Measurements from ENCODE around the gene WSCD1. TPM values are rescaled to one million over a fixed set of nuclear protein-coding genes. Genes with fewer than 3 reads are reported as not detected.

WSCD1 gene
- total and polyA plus RNA-seq, 2 donors (not counting 1 experiment from before 2014, with no cell fraction given) = not detected

- ChIA-PET CTCF (no interaction called here), POLR2A (no interaction called here)
- Mint-ChIP-seq H3K27ac (no peak overlapping the region), H3K9me3 (ENCODE audit: insufficient read depth) (no peaks in the 10 kb centered on the region), H3K4me1 (no peaks in the 10 kb centered on the region), H3K4me3 (no peak overlapping the region), H3K27me3 (peaks cover 29% of the 10 kb centered on the region)
- WGBS (ENCODE audit: insufficient coverage) = 83% methylated on average over 7 of the region's 8 CpGs
- no peak overlapping the region for H3K27ac ChIP-seq (ENCODE audit: low read length in 2 of 2)
- no peak overlapping the region for H3K4me2 ChIP-seq (replicated peaks; ENCODE audit: low read depth, low read length, poor library complexity, severe bottlenecking)
- no peak overlapping the region for H3K4me3 ChIP-seq (ENCODE audit: control extremely low read depth in 1 of 5, extremely low read depth in 1 of 5, insufficient read depth in 1 of 5, low read depth in 2 of 5, low read length in 4 of 5)
- no peak overlapping the region for H3K9ac ChIP-seq (ENCODE audit: low read length)
- no peaks in the 10 kb centered on the region for H3K27me3 ChIP-seq (replicated peaks in 1 of 4; ENCODE audit: control extremely low read depth in 1 of 4, control insufficient read depth in 3 of 4, insufficient read depth in 4 of 4, low read length in 3 of 4)
- intact Hi-C loops (cut with micrococcal nuclease) = no loop called here
- DNase-seq (no peak), ATAC-seq (ENCODE audit: low read depth) (no peak)
- H2AFZ ChIP-seq (ENCODE audit: insufficient read depth, low read depth, low read length, poor library complexity, severe bottlenecking) = no peak overlapping the region
- H4K20me1 ChIP-seq (ENCODE audit: control insufficient read depth, insufficient read depth, low read length, poor library complexity, severe bottlenecking) = no peaks in the 10 kb centered on the region
- no peak for TF ChIP-seq EZH2 (IDR thresholded peaks at IDR 0.05; ENCODE audit: borderline replicate concordance, insufficient read depth, low read depth, low read length, poor library complexity, severe bottlenecking)
- TF ChIP-seq, protein P1, sequence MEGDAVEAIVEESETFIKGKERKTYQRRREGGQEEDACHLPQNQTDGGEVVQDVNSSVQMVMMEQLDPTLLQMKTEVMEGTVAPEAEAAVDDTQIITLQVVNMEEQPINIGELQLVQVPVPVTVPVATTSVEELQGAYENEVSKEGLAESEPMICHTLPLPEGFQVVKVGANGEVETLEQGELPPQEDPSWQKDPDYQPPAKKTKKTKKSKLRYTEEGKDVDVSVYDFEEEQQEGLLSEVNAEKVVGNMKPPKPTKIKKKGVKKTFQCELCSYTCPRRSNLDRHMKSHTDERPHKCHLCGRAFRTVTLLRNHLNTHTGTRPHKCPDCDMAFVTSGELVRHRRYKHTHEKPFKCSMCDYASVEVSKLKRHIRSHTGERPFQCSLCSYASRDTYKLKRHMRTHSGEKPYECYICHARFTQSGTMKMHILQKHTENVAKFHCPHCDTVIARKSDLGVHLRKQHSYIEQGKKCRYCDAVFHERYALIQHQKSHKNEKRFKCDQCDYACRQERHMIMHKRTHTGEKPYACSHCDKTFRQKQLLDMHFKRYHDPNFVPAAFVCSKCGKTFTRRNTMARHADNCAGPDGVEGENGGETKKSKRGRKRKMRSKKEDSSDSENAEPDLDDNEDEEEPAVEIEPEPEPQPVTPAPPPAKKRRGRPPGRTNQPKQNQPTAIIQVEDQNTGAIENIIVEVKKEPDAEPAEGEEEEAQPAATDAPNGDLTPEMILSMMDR (IDR thresholded peaks at IDR 0.05) = no peak
- H3K79me2 ChIP-seq (ENCODE audit: control insufficient read depth, insufficient read depth, low read length) = no peaks in the 10 kb centered on the region
- no peaks in the 10 kb centered on the region for H3K4me1 ChIP-seq (ENCODE audit: control insufficient read depth in 2 of 2, insufficient read depth in 2 of 2, low read length in 2 of 2)
- no peaks in the 10 kb centered on the region for H3K36me3 ChIP-seq (replicated peaks in 1 of 2; ENCODE audit: control extremely low read depth in 1 of 2, control insufficient read depth in 1 of 2, extremely low read depth in 1 of 2, insufficient read depth in 2 of 2, low read length in 1 of 2)
- no peaks in the 10 kb centered on the region for H3K9me3 ChIP-seq (ENCODE audit: control extremely low read depth in 1 of 3, control insufficient read depth in 2 of 3, insufficient read depth in 1 of 3, low read length in 2 of 3)
Observed at GRCh38 chr17:6135996-6136395, 65.8 kb downstream of the WSCD1 start.

DNA sequence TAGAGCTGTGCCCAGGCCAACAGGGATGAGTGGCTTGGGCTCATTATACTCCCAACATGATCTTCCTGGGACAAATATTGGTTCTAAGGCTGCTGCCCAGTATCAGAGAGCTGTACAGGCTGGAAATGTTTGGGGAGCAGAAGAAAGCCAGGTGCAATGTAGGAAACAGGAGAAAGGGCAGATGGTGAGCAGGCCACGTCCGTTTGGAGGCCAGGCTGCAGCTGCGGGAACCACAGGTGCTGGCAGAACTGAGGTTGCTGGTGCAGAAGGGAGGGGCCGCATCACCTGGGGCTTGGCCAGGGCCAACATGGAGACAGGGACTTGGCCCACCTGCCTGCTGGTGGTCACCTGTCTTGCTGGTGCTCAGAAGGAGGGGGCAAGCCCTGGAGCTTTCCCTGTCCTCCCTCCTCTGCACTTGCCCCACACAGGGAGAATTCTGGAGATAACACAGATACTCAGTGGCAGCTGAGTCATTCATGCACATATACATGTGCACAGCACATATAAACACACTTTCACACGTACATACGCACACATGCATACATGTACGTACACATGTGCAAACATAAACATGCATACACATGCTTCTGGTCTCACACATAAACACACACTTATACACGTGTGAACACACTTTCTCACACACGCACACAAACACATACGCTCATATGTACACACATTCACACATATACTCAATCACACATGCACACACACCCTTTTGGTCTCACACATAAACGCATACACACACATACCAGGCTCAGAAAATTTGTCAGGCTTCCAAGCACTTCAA, 67.7 kb downstream of the WSCD1 start:
- Histone ChIP-seq H3K79me2 (ENCODE audit: control insufficient read depth, insufficient read depth, low read length) (no peaks in the 10 kb centered on the region), H3K4me1 (ENCODE audit: control insufficient read depth in 2 of 2, insufficient read depth in 2 of 2, low read length in 2 of 2) (no peaks in the 10 kb centered on the region), H4K20me1 (ENCODE audit: control insufficient read depth, insufficient read depth, low read length, poor library complexity, severe bottlenecking) (no peaks in the 10 kb centered on the region), H3K27ac (ENCODE audit: low read length in 2 of 2) (no peak overlapping the region), H3K9ac (ENCODE audit: low read length) (no peak overlapping the region), H3K4me3 (ENCODE audit: control extremely low read depth in 1 of 5, extremely low read depth in 1 of 5, insufficient read depth in 1 of 5, low read depth in 2 of 5, low read length in 4 of 5) (no peak overlapping the region), H3K27me3 (replicated peaks in 1 of 4; ENCODE audit: control extremely low read depth in 1 of 4, control insufficient read depth in 3 of 4, insufficient read depth in 4 of 4, low read length in 3 of 4) (no peaks in the 10 kb centered on the region), H2AFZ (ENCODE audit: insufficient read depth, low read depth, low read length, poor library complexity, severe bottlenecking) (no peak overlapping the region), H3K36me3 (replicated peaks in 1 of 2; ENCODE audit: control extremely low read depth in 1 of 2, control insufficient read depth in 1 of 2, extremely low read depth in 1 of 2, insufficient read depth in 2 of 2, low read length in 1 of 2) (no peaks in the 10 kb centered on the region), H3K4me2 (replicated peaks; ENCODE audit: low read depth, low read length, poor library complexity, severe bottlenecking) (no peak overlapping the region), H3K9me3 (ENCODE audit: control extremely low read depth in 1 of 3, control insufficient read depth in 2 of 3, insufficient read depth in 1 of 3, low read length in 2 of 3) (no peaks in the 10 kb centered on the region)
- CTCF ChIA-PET = interaction anchor here (0.7 kb wide), 1 partner anchor 8 kb away, joined by 3 read pairs; no protein-coding TSS in a partner anchor
- DNase-seq (no peak), ATAC-seq (ENCODE audit: low read depth) (no peak)
- H3K9me3 Mint-ChIP-seq (ENCODE audit: insufficient read depth) = no peaks in the 10 kb centered on the region
- peaks cover 30% of the 10 kb centered on the region for H3K27me3 Mint-ChIP-seq
- H3K27ac Mint-ChIP-seq = no peak overlapping the region
- POLR2A ChIA-PET = no interaction called here
- intact Hi-C loops (cut with micrococcal nuclease) = no loop called here
- WGBS (ENCODE audit: insufficient coverage) = 90% methylated on average over 11 of the region's 11 CpGs
- no peaks in the 10 kb centered on the region for H3K4me1 Mint-ChIP-seq
- H3K4me3 Mint-ChIP-seq = no peak overlapping the region
- TF ChIP-seq, protein P1 (IDR thresholded peaks at IDR 0.05) = no peak
- no peak for TF ChIP-seq EZH2 (IDR thresholded peaks at IDR 0.05; ENCODE audit: borderline replicate concordance, insufficient read depth, low read depth, low read length, poor library complexity, severe bottlenecking)
